ENCODE data around the gene SAMD9.
"Not testable (repeated sequence)": the region's sequence is repeated elsewhere in the genome, so short reads cannot be mapped to it uniquely, and the experiment has no call there.

SAMD9 gene

GRCh38 chr7:93117852-93118530, at the start of gene SAMD9:
TSS of gene SAMD9 (minus strand) at chr7:93117979. CDS start at chr7:93106097, 11,882 bp downstream.
- DNase-seq (ENCODE audit: low spot score), result peak; percentile 82

- no peak for DNase-seq (ENCODE audit: low spot score)
Observed at GRCh38 chr7:93165447-93165846, 47.7 kb upstream of the SAMD9 start.

GRCh38 chr7:93164766-93165165, 47.0 kb upstream of the SAMD9 start:
- no peak for DNase-seq (ENCODE audit: low spot score)

- no peak for DNase-seq (ENCODE audit: low spot score)
Observed at GRCh38 chr7:93161181-93161762, 43.5 kb upstream of the SAMD9 start.

GRCh38 chr7:93160410-93160809, 42.6 kb upstream of the SAMD9 start:
- no peak for DNase-seq (ENCODE audit: low spot score)

GRCh38 chr7:93159490-93159889, 41.7 kb upstream of the SAMD9 start:
- DNase-seq (ENCODE audit: low spot score), result no peak

- DNase-seq (ENCODE audit: low spot score), result peak; percentile 26
Observed at GRCh38 chr7:93156884-93157283, 39.1 kb upstream of the SAMD9 start.

- DNase-seq (ENCODE audit: low spot score), result peak; percentile 14
Observed at GRCh38 chr7:93150200-93150835, 32.5 kb upstream of the SAMD9 start.

GRCh38 chr7:93148727-93149126, 30.9 kb upstream of the SAMD9 start:
- no peak for DNase-seq (ENCODE audit: low spot score)

- peak; percentile 33 for DNase-seq (ENCODE audit: low spot score)
Observed at GRCh38 chr7:93148144-93148543, 30.4 kb upstream of the SAMD9 start, which contains the start of gene SAMD9L. TSS of gene SAMD9L (minus strand) at chr7:93148385. CDS start at chr7:93135971, 12,414 bp downstream.

GRCh38 chr7:93147363-93147762, 29.6 kb upstream of the SAMD9 start:
- DNase-seq (ENCODE audit: low spot score), result peak; percentile 70

GRCh38 chr7:93146472-93147141, 28.8 kb upstream of the SAMD9 start:
- peak; percentile 16 for DNase-seq (ENCODE audit: low spot score)

GRCh38 chr7:93146036-93146435, 28.3 kb upstream of the SAMD9 start:
- DNase-seq (ENCODE audit: low spot score), result no peak

GRCh38 chr7:93145354-93145753, 27.6 kb upstream of the SAMD9 start:
- no peak for DNase-seq (ENCODE audit: low spot score)

GRCh38 chr7:93142127-93142526, 24.3 kb upstream of the SAMD9 start:
- no peak for DNase-seq (ENCODE audit: low spot score)

- DNase-seq (ENCODE audit: low spot score), result no peak
Observed at GRCh38 chr7:93140582-93141191, 22.9 kb upstream of the SAMD9 start.

GRCh38 chr7:93138576-93138975, 20.8 kb upstream of the SAMD9 start:
- DNase-seq (ENCODE audit: low spot score), result no peak

- DNase-seq (ENCODE audit: low spot score), result no peak
Observed at GRCh38 chr7:93133005-93133404, 15.2 kb upstream of the SAMD9 start.

GRCh38 chr7:93132216-93132615, 14.4 kb upstream of the SAMD9 start:
- no peak for DNase-seq (ENCODE audit: low spot score)

- DNase-seq (ENCODE audit: low spot score), result not testable (repeated sequence)
Observed at GRCh38 chr7:93126954-93127353, 9.2 kb upstream of the SAMD9 start.

- DNase-seq (ENCODE audit: low spot score), result not testable (repeated sequence)
Observed at GRCh38 chr7:93123532-93123931, 5.8 kb upstream of the SAMD9 start.

Data from AG20443 (cell line).